Measurements from ENCODE around the gene ATP6V0A1.

GRCh38 chr17:42428141-42428944, 30.3 kb upstream of the ATP6V0A1 start:
- TF ChIP-seq, protein P1, sequence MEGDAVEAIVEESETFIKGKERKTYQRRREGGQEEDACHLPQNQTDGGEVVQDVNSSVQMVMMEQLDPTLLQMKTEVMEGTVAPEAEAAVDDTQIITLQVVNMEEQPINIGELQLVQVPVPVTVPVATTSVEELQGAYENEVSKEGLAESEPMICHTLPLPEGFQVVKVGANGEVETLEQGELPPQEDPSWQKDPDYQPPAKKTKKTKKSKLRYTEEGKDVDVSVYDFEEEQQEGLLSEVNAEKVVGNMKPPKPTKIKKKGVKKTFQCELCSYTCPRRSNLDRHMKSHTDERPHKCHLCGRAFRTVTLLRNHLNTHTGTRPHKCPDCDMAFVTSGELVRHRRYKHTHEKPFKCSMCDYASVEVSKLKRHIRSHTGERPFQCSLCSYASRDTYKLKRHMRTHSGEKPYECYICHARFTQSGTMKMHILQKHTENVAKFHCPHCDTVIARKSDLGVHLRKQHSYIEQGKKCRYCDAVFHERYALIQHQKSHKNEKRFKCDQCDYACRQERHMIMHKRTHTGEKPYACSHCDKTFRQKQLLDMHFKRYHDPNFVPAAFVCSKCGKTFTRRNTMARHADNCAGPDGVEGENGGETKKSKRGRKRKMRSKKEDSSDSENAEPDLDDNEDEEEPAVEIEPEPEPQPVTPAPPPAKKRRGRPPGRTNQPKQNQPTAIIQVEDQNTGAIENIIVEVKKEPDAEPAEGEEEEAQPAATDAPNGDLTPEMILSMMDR (conservative IDR thresholded peaks at IDR 0.05; ENCODE audit: low read depth, low read length), result peak; percentile 82
- TF ChIP-seq ELK1 (IDR thresholded peaks at IDR 0.05; ENCODE audit: borderline replicate concordance, low read depth, low read length) (no peak), POLR2A (IDR thresholded peaks at IDR 0.05; ENCODE audit: low read depth, low read length) (peak; percentile 45; the same call in 1 of the 2 replicates), NFE2L2 (IDR thresholded peaks at IDR 0.05; ENCODE audit: low read depth, low read length) (no peak), BHLHE40 (IDR thresholded peaks at IDR 0.05; ENCODE audit: low read depth, low read length) (peak; percentile 40), SMC3 (IDR thresholded peaks at IDR 0.05; ENCODE audit: low read depth, low read length) (peak; percentile 84), FOS (IDR thresholded peaks at IDR 0.05; ENCODE audit: low read depth, low read length) (peak; percentile 91)

All from IMR-90 (cell line).